Mammary epithelial cell (primary cell): ENCODE results near the gene FAM149A.

Source experiments
- EZH2 ChIP-seq: IDR thresholded peaks from 2 replicates; pipeline ENCODE4 v1.6.1; 2012; ENCODE audit warnings: low read length, inconsistent platforms, borderline replicate concordance
- TF ChIP-seq, protein P1 (sequence below), 2 donors: IDR thresholded peaks in 1 of 2; conservative IDR thresholded peaks in 1 of 2; 2 replicates each; pipeline ENCODE4 v1.5.1; 2011 to 2012; ENCODE audit warnings: inconsistent platforms in 2 of 2, low read length in 2 of 2, mild to moderate bottlenecking in 2 of 2, control low read depth in 1 of 2, low read depth in 1 of 2; ENCODE audit not compliant: insufficient read depth in 1 of 2; ENCODE audit errors: extremely low read depth in 1 of 2

DNA sequence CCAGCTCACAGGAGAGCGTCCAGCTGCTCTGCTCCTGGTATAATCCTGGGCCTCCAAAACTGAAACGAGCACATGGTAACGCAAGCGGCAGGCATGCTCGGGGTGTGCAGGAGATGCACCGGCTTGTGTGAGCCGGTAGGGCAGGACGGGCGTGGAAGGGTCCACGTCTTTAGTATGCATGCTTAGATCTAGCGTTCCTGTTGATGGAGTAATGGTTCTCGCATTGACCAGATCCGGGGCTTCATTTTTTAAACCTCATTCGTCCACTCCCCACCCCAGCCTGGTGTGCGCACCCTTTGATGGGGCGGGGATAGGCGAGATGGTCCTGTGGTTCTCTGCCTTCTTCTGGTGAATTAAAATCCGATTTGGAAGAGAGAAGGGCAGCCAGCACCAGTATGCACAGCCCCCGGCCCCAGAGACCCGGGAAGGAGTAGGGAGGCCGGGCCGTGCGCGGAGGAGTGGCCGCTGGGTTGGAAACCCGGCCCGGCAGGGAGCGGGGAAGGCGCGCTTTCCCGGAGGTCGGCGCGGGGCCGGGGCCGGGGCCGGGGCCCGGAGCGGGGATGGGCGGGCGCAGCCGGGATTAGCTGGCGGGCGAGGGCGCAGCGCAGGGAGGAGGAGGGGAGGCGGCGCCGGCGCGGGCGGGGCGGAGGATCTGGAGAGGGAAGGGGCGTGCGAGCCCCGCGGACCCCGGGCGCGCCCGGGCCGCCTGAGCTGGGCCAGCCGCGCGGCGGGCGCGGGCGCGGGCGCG lies 39.9 kb downstream of the FAM149A start:
- TF ChIP-seq, protein P1, sequence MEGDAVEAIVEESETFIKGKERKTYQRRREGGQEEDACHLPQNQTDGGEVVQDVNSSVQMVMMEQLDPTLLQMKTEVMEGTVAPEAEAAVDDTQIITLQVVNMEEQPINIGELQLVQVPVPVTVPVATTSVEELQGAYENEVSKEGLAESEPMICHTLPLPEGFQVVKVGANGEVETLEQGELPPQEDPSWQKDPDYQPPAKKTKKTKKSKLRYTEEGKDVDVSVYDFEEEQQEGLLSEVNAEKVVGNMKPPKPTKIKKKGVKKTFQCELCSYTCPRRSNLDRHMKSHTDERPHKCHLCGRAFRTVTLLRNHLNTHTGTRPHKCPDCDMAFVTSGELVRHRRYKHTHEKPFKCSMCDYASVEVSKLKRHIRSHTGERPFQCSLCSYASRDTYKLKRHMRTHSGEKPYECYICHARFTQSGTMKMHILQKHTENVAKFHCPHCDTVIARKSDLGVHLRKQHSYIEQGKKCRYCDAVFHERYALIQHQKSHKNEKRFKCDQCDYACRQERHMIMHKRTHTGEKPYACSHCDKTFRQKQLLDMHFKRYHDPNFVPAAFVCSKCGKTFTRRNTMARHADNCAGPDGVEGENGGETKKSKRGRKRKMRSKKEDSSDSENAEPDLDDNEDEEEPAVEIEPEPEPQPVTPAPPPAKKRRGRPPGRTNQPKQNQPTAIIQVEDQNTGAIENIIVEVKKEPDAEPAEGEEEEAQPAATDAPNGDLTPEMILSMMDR (conservative IDR thresholded peaks at IDR 0.05 in 1 of 2, IDR thresholded peaks at IDR 0.05 in 1 of 2; ENCODE audit: extremely low read depth in 1 of 2, insufficient read depth in 1 of 2, low read depth in 1 of 2, low read length in 2 of 2): peak in 1 of 2 donors; percentile 4
- no peak for TF ChIP-seq EZH2
